Measurements from ENCODE around the gene GAB4.

DNA sequence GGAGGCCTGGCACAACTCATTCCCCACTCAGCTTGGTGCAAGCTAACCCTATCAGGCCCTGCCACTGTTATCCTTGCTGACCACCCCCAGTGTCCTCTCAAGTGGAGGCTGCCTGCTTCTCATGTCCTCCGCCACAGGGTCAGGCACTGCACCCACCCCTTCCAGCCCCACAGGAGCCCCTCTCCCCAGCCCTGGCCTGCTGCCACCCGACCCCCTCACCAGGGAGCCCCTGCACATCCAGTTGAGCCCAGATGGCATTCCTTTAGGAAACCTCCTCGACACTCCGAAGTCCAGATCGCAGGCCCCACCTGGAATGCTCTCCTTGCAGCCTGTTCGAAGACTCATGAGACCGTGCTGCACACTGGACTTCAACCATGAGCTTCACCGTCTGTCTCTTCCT lies 48.8 kb upstream of the GAB4 start:
- TF ChIP-seq, protein P1, sequence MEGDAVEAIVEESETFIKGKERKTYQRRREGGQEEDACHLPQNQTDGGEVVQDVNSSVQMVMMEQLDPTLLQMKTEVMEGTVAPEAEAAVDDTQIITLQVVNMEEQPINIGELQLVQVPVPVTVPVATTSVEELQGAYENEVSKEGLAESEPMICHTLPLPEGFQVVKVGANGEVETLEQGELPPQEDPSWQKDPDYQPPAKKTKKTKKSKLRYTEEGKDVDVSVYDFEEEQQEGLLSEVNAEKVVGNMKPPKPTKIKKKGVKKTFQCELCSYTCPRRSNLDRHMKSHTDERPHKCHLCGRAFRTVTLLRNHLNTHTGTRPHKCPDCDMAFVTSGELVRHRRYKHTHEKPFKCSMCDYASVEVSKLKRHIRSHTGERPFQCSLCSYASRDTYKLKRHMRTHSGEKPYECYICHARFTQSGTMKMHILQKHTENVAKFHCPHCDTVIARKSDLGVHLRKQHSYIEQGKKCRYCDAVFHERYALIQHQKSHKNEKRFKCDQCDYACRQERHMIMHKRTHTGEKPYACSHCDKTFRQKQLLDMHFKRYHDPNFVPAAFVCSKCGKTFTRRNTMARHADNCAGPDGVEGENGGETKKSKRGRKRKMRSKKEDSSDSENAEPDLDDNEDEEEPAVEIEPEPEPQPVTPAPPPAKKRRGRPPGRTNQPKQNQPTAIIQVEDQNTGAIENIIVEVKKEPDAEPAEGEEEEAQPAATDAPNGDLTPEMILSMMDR (IDR thresholded peaks at IDR 0.05) = no peak
- no peak for TF ChIP-seq POLR2AphosphoS5 (IDR thresholded peaks at IDR 0.05)
- TF ChIP-seq EP300 (IDR thresholded peaks at IDR 0.05; ENCODE audit: low read depth) = no peak
- no peak for TF ChIP-seq POLR2A (IDR thresholded peaks at IDR 0.05)

Measured in transverse colon (tissue), 4 donors.